Measurements from ENCODE around the gene STYXL1. TPM values are rescaled to one million over a fixed set of nuclear protein-coding genes. Genes with fewer than 3 reads are reported as not detected.

The STYXL1 gene
- total RNA-seq, 4 donors from 2014 or later: 8.7 to 18.1 (median 12.5) TPM

- Histone ChIP-seq H3K36me3 (peaks cover 0 to 83% of the 10 kb centered on the region in 2 donors), H3K27me3 (no peaks in the 10 kb centered on the region), H3K9me3 (no peaks in the 10 kb centered on the region), H3K27ac (peak overlapping the region in 3 of 4 donors; percentile 10 to 31 (median 19)), H3K4me3 (no peak overlapping the region), H3K4me1 (peaks cover 0 to 27% (median 9%) of the 10 kb centered on the region in 3 donors)
- WGBS, 2 donors (ENCODE audit: low coverage in 1 of 2): 80% methylated on average over 2 of the region's 21 CpGs; no CpG with 5 or more reads in 1 of the 2 donors
- TF ChIP-seq EP300 (IDR thresholded peaks at IDR 0.05) (no peak), POLR2A (IDR thresholded peaks at IDR 0.05) (no peak), CTCF (IDR thresholded peaks at IDR 0.05) (no peak), POLR2AphosphoS5 (IDR thresholded peaks at IDR 0.05) (no peak)
- no peak for ATAC-seq
These were observed 62.7 kb downstream of the STYXL1 start for GRCh38 chr7:75985009-75985517.

GRCh38 chr7:75984130-75985008 is 63.4 kb downstream of the STYXL1 start:
- TF ChIP-seq EP300 (IDR thresholded peaks at IDR 0.05): no peak
- no peak for TF ChIP-seq POLR2AphosphoS5 (IDR thresholded peaks at IDR 0.05)
- TF ChIP-seq CTCF (IDR thresholded peaks at IDR 0.05): no peak
- TF ChIP-seq POLR2A (IDR thresholded peaks at IDR 0.05): no peak
- WGBS, 2 donors (ENCODE audit: low coverage in 1 of 2): 88% methylated on average over 5 of the region's 44 CpGs; no CpG with 5 or more reads in 1 of the 2 donors
- Histone ChIP-seq H3K27ac (peak overlapping the region in 1 of 4 donors; percentile 1), H3K36me3 (peaks cover 0 to 90% of the 10 kb centered on the region in 2 donors), H3K9me3 (no peaks in the 10 kb centered on the region), H3K4me3 (no peak overlapping the region), H3K4me1 (peaks cover 0 to 20% (median 2%) of the 10 kb centered on the region in 3 donors), H3K27me3 (no peaks in the 10 kb centered on the region)
- ATAC-seq: no peak

GRCh38 chr7:75983471-75984129 is 64.2 kb downstream of the STYXL1 start:
- H3K4me1 ChIP-seq: peaks cover 0 to 23% (median 0%) of the 10 kb centered on the region in 3 donors
- no peak overlapping the region for H3K4me3 ChIP-seq
- peak overlapping the region in 1 of 4 donors; percentile 1 for H3K27ac ChIP-seq
- TF ChIP-seq CTCF (IDR thresholded peaks at IDR 0.05) (no peak), POLR2AphosphoS5 (IDR thresholded peaks at IDR 0.05) (no peak), EP300 (IDR thresholded peaks at IDR 0.05) (no peak), POLR2A (IDR thresholded peaks at IDR 0.05) (no peak)
- no peaks in the 10 kb centered on the region for H3K9me3 ChIP-seq
- WGBS, 2 donors (ENCODE audit: low coverage in 1 of 2): 45 to 57% methylated on average over 2 to 4 of the region's 26 CpGs
- no peaks in the 10 kb centered on the region for H3K27me3 ChIP-seq
- H3K36me3 ChIP-seq: peaks cover 0 to 98% of the 10 kb centered on the region in 2 donors
- ATAC-seq: no peak

- peaks cover 0 to 89% of the 10 kb centered on the region in 2 donors for H3K36me3 ChIP-seq
- 80% methylated on average over 1 of the region's 22 CpGs; no CpG with 5 or more reads in 1 of the 2 donors for WGBS, 2 donors (ENCODE audit: low coverage in 1 of 2)
- peak overlapping the region in 1 of 4 donors; percentile 10 for H3K27ac ChIP-seq
- peaks cover 0 to 27% (median 0%) of the 10 kb centered on the region in 3 donors for H3K4me1 ChIP-seq
- H3K9me3 ChIP-seq: no peaks in the 10 kb centered on the region
- no peak for TF ChIP-seq CTCF (IDR thresholded peaks at IDR 0.05)
- TF ChIP-seq EP300 (IDR thresholded peaks at IDR 0.05): no peak
- TF ChIP-seq POLR2AphosphoS5 (IDR thresholded peaks at IDR 0.05): no peak
- no peak for TF ChIP-seq POLR2A (IDR thresholded peaks at IDR 0.05)
- H3K4me3 ChIP-seq: no peak overlapping the region
- H3K27me3 ChIP-seq: no peaks in the 10 kb centered on the region
- no peak for ATAC-seq
These were observed 65.3 kb downstream of the STYXL1 start for GRCh38 chr7:75982306-75983064.
